Panc1 (cell line): Measurements from ENCODE around the gene FHAD1. TPM values are rescaled to one million over a fixed set of nuclear protein-coding genes. Genes with fewer than 3 reads are reported as not detected.

Source experiments
- ATAC-seq: fragments of 200-7000 bp; cut with Tn5 transposase; 2 replicates; pipeline ENCODE4 v1.9.1; 2020; ENCODE audit warnings: mild to moderate bottlenecking, moderate library complexity
- BruUV-seq: library from RNA; stranded (reverse); fragments of 400-500 nt; replicated peaks from 2 replicates; lab custom pipeline; 2021; lab: Mats Ljungman, UMichigan
- CTCF ChIA-PET: fragments of 300-600 bp; sonication (Branson Sonifier 250); formaldehyde crosslinking; loops from one replicate; lab custom pipeline; 2022; ENCODE audit warnings: antibody characterized with exemption; lab: Charles Lee
- POLR2A ChIA-PET: fragments of 300-600 bp; sonication (Branson Sonifier 250); formaldehyde crosslinking; loops from one replicate; lab custom pipeline; 2022; ENCODE audit warnings: antibody characterized with exemption; lab: Charles Lee
- DNase-seq: peaks from one replicate; pipeline ENCODE4 v3.0.0-alpha.2; 2010; ENCODE audit warnings: low read depth, low spot score
- H3K27ac ChIP-seq: 2 replicates; pipeline ENCODE4 v1.5.1; 2011; ENCODE audit warnings: mild to moderate bottlenecking, low read length, inconsistent platforms
- H3K27me3 ChIP-seq: fragments of 200-500 bp; sonication (Bioruptor generic); 2 replicates; pipeline ENCODE4 v1.6.0; 2014; ENCODE audit warnings: low read length, inconsistent platforms; ENCODE audit not compliant: control insufficient read depth, insufficient read depth
- H3K36me3 ChIP-seq: fragments of 200-500 bp; sonication (Bioruptor generic); 2 replicates; pipeline ENCODE4 v1.5.1; 2014; ENCODE audit warnings: inconsistent platforms, mild to moderate bottlenecking, low read length, moderate library complexity; ENCODE audit not compliant: control insufficient read depth, insufficient read depth
- H3K4me1 ChIP-seq: 2 replicates; pipeline ENCODE4 v1.5.1; 2011; ENCODE audit warnings: inconsistent platforms, mild to moderate bottlenecking, low read length, moderate library complexity; ENCODE audit not compliant: control insufficient read depth, insufficient read depth
- H3K4me3 ChIP-seq, 2 experiments: 2 replicates each; pipeline ENCODE4 v1.5.1; 2011 to 2012; ENCODE audit warnings: low read depth in 2 of 2, low read length in 2 of 2, mild to moderate bottlenecking in 2 of 2, inconsistent platforms in 1 of 2, moderate library complexity in 1 of 2
- H3K9me3 ChIP-seq: fragments of 200-500 bp; sonication (Bioruptor generic); 2 replicates; pipeline ENCODE4 v1.5.1; 2014; ENCODE audit warnings: low read depth, mild to moderate bottlenecking, inconsistent platforms, low read length, moderate library complexity; ENCODE audit not compliant: control insufficient read depth, insufficient read depth
- CTCF ChIP-seq: fragments of 450-650 bp; IDR thresholded peaks from 2 replicates; pipeline ENCODE4 v1.5.1; 2017; ENCODE audit warnings: mild to moderate bottlenecking
- POLR2AphosphoS5 ChIP-seq: IDR thresholded peaks from 2 replicates; pipeline ENCODE4 v1.6.1; 2012; ENCODE audit warnings: mild to moderate bottlenecking, low read depth, low read length, moderate library complexity
- SIN3A ChIP-seq: IDR thresholded peaks from 2 replicates; pipeline ENCODE4 v1.6.1; 2012; ENCODE audit warnings: low read depth, mild to moderate bottlenecking, low read length, moderate library complexity, borderline replicate concordance; ENCODE audit not compliant: insufficient read depth
- TCF7L2 ChIP-seq: IDR thresholded peaks from 2 replicates; pipeline ENCODE4 v1.6.1; 2011; ENCODE audit warnings: mild to moderate bottlenecking, low read depth, low read length, inconsistent platforms
- in situ Hi-C: cut with HindIII; loops from 2 replicates; pipeline ENCODE4 v1.10.0; 2016; ENCODE audit warnings: low sequenced_read_pairs, low pct_unique_long_range_greater_than_20kb
- intact Hi-C: fragments of 100-400 bp; cut with micrococcal nuclease; formaldehyde crosslinking; loops from one replicate; pipeline ENCODE4 v1.10.0; 2022; ENCODE audit not compliant: unreplicated experiment
- total RNA-seq: library from RNA; stranded (reverse); gene quantifications from one replicate; pipeline ENCODE4 v1.2.1, GENCODE V29; 2021; ENCODE audit not compliant: unreplicated experiment
- TF ChIP-seq, protein P1 (sequence below), 2 experiments: IDR thresholded peaks; 2 replicates each; pipeline ENCODE4 v1.6.1; 2011 to 2012; ENCODE audit warnings: low read depth in 2 of 2, control low read depth in 1 of 2, low read length in 1 of 2, mild to moderate bottlenecking in 1 of 2, moderate library complexity in 1 of 2; ENCODE audit not compliant: insufficient read depth in 1 of 2

Gene FHAD1
- total RNA-seq, 1 experiment from 2014 or later = 0.23 TPM

- DNase-seq = no peak
- Histone ChIP-seq H3K27me3 (peaks cover 3% of the 10 kb centered on the region; the same call in 1 of the 2 replicates), H3K27ac (no peak overlapping the region), H3K36me3 (no peaks in the 10 kb centered on the region), H3K4me3 (no peak overlapping the region), H3K9me3 (no peaks in the 10 kb centered on the region), H3K4me1 (no peaks in the 10 kb centered on the region; the same call in 1 of the 2 replicates)
- in situ Hi-C loops (no loop called here), intact Hi-C loops (no loop called here)
- no peak for TF ChIP-seq TCF7L2
- TF ChIP-seq POLR2AphosphoS5 = no peak
- TF ChIP-seq, protein P1, sequence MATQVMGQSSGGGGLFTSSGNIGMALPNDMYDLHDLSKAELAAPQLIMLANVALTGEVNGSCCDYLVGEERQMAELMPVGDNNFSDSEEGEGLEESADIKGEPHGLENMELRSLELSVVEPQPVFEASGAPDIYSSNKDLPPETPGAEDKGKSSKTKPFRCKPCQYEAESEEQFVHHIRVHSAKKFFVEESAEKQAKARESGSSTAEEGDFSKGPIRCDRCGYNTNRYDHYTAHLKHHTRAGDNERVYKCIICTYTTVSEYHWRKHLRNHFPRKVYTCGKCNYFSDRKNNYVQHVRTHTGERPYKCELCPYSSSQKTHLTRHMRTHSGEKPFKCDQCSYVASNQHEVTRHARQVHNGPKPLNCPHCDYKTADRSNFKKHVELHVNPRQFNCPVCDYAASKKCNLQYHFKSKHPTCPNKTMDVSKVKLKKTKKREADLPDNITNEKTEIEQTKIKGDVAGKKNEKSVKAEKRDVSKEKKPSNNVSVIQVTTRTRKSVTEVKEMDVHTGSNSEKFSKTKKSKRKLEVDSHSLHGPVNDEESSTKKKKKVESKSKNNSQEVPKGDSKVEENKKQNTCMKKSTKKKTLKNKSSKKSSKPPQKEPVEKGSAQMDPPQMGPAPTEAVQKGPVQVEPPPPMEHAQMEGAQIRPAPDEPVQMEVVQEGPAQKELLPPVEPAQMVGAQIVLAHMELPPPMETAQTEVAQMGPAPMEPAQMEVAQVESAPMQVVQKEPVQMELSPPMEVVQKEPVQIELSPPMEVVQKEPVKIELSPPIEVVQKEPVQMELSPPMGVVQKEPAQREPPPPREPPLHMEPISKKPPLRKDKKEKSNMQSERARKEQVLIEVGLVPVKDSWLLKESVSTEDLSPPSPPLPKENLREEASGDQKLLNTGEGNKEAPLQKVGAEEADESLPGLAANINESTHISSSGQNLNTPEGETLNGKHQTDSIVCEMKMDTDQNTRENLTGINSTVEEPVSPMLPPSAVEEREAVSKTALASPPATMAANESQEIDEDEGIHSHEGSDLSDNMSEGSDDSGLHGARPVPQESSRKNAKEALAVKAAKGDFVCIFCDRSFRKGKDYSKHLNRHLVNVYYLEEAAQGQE (IDR thresholded peaks at IDR 0.05; ENCODE audit: insufficient read depth in 1 of 2, low read depth in 2 of 2, low read length in 1 of 2) = no peak
- no peak for TF ChIP-seq SIN3A
- no peak for TF ChIP-seq CTCF
- no TSS peak for BruUV-seq
- no peak for ATAC-seq
- ChIA-PET POLR2A (no interaction called here), CTCF (no interaction called here)
These were observed 9.6 kb downstream of the FHAD1 start for GRCh38 chr1:15256584-15256983.

DNA sequence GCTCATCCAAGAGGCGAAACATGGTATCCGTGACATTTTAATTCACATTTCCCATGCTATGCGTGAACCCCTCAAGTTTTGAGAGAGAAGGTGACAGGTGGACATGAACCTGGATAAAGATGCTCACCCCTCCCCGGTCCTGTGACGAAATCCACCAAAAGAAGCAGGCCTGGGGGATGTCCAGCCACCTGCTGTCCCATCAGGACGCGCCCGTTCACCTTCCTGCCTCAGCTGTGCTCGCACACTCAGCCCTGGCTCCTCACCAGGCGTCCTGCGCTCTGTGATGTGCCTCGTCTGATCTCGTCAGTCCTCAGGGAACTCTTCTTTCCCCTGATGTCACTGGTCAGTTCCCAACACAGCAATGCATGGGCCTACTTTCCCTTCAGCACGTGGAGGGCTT is 10.3 kb downstream of the FHAD1 start:
- peaks cover 3% of the 10 kb centered on the region; the same call in 1 of the 2 replicates for H3K27me3 ChIP-seq
- ATAC-seq (no peak), DNase-seq (no peak)
- no peak overlapping the region for H3K4me3 ChIP-seq
- POLR2A ChIA-PET = no interaction called here
- H3K27ac ChIP-seq = no peak overlapping the region
- no peaks in the 10 kb centered on the region for H3K36me3 ChIP-seq
- no peaks in the 10 kb centered on the region for H3K9me3 ChIP-seq
- in situ Hi-C loops (no loop called here), intact Hi-C loops (no loop called here)
- H3K4me1 ChIP-seq = no peaks in the 10 kb centered on the region; the same call in 1 of the 2 replicates
- CTCF ChIA-PET = no interaction called here
- TF ChIP-seq TCF7L2 (no peak), POLR2AphosphoS5 (no peak), CTCF (no peak), SIN3A (no peak)
- TF ChIP-seq, protein P1 (IDR thresholded peaks at IDR 0.05; ENCODE audit: insufficient read depth in 1 of 2, low read depth in 2 of 2, low read length in 1 of 2) = no peak
- BruUV-seq = no TSS peak
